NCI-H69 (cell line): ENCODE results near the gene CLIC2.

Source experiments
- DNase-seq: peaks from one replicate; lab custom pipeline; 2025; lab: John Stamatoyannopoulos, UW

CLIC2 gene

GRCh38 chrX:155262970-155263754 is 71.3 kb downstream of the CLIC2 start:
- peak; percentile 37 for DNase-seq

DNA sequence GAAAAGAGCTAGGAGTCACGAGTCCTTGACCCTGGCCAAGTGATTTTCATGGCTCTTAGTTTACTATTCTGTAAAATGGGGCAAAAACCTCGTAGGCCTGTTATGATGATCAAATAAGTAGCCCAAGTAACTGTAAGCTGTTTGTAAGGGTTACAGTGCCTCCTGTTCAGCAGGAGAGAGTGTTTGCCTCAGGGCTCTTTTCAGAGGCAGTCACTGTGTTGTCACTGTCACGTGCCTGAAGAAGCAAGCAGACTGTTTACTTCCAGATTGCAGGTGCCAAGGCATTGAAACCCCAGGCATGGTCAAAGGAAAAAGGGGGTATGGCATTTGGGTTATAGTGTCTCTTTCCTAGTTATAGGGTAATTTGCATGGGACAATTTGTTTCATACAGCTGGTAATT is 74.7 kb downstream of the CLIC2 start:
- peak; percentile 71 for DNase-seq

GRCh38 chrX:155251391-155251790 is 83.0 kb downstream of the CLIC2 start:
- DNase-seq, result no peak

- DNase-seq, result no peak
These were observed 86.9 kb downstream of the CLIC2 start for GRCh38 chrX:155247497-155247896.

DNA sequence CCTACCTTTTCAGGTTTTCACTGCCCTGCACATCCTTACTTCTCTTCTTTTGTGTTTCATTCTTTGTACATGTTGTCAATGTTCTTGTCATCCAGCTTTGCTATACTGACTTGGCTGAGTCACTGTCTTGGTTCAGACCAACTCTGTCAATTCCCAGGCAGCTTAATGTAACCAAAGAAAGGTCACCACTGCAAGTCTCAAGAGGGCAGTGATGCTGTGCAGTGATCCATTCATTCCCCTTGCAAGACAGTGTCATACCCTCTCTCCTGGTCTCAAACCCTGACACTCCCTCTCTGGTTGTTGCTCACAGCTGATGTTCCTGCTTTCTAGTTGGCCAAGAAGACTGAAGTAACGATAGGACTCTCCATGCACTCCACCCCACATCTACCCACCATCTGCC is 87.7 kb downstream of the CLIC2 start:
- DNase-seq, result no peak

DNA sequence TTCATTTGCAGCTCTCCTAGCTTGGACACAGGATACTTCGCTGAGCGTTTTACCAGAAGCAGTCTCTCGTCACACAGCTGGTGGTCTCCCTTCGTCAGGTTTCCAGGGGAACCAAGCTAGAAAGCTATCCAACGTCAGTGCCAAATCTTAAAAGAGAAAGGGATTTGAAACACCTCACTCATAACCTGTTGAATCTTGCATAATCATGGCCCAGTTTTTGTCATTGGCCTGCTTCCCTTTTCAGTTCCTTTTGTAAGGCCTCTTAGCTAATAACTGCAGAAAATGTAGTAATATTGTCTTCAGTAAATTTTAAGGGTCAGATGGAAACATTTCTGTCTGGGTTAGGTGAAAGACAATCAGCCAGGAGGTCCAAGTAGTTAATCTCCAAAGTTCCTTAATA is 92.1 kb downstream of the CLIC2 start:
- DNase-seq, result no peak

DNA sequence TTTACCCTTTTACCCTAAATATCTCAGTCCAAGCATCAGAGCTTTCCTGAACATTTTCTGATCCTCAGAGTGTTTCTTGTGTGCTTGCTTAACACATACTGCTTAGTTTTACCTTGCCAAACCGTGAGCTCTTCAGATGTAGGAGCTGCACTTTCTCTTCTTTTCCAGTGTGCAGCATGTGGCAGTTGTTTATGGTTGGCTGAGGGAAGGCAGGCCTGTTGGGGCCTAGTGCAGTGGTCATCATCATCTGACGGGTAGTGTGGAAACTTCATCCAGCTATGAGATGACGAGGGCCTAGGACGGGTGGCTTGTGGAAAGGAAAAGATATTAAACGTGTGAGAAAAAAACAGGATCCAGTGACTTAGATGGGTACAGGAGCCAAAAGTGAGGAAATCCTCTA is 96.7 kb downstream of the CLIC2 start:
- DNase-seq, result no peak

DNA sequence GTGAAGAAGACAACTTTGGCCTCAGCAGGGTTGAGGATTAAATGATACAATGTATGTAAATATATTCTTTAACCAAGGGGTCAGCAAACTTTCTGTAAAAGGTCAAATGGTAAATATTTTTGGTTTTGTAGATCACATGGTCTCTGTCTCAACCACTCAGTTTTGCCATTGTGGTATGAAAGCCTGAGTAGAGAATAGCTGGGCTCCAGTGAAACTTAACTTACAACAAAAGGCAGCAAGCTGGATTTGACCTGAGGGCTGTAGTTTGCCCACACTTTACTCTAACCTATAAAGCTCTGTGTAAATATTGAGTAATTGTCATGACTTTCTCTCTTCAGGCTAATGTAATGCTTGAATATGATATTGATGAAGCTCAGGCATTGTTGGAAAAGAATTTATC is 98.5 kb downstream of the CLIC2 start:
- DNase-seq, result no peak

- DNase-seq, result no peak
These were observed 103.3 kb downstream of the CLIC2 start for GRCh38 chrX:155231163-155231562.
